ENCODE measurements around the gene ACBD6. TPM values are rescaled to one million over a fixed set of nuclear protein-coding genes. Genes with fewer than 3 reads are reported as not detected.

ACBD6 gene
- total RNA-seq, 3 donors from 2014 or later (not counting 1 experiment from before 2014, with no cell fraction given) = 29.8 to 47.3 (median 41.9) TPM

DNA sequence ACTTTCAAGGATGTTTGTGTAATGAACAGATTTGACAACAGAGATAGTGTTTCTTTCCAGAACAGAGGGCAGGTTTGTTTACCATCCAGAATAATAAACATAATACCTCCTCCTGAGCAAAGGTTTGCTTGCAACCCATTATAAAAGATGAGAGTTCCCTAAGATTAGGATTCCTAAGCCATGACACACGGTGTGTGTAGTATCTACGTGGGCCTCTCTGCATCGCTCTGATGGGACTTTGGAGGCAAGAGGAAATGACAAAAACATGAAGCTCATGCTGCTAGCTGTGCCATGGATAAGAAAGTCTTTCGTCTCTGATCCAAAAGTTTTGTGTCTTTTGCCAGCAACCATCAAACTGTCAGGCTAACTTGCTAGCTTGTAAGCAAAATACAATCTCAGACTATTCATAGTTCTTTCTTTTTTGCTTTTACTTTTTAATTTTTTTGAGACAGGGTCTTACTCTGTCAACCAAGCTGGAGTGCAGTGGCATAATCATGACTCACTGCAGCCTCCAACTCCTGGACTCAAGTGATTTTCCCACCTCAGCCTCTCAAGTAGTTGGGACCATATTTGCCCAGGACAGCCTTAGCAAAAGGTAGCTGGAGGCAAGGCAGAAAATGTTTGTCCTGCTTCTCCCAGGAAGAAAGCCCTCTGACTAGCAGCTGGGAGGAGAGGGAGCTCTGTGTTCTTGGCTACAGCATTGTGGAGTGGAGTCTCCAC is 191.2 kb downstream of the ACBD6 start:
- ATAC-seq (no peak), DNase-seq (no peak)
- H3K36me3 ChIP-seq (ENCODE audit: control insufficient read depth, insufficient read depth, low read length) = no peaks in the 10 kb centered on the region
- peaks cover 0 to 6% of the 10 kb centered on the region in 2 donors for H3K4me1 Mint-ChIP-seq
- WGBS (ENCODE audit: insufficient coverage) = 91% methylated on average over 4 of the region's 4 CpGs
- H3K4me1 ChIP-seq (ENCODE audit: control insufficient read depth, insufficient read depth, low read length) = no peaks in the 10 kb centered on the region
- intact Hi-C loops (cut with micrococcal nuclease) = no loop called here
- no peak overlapping the region for H3K27ac Mint-ChIP-seq
- no peaks in the 10 kb centered on the region for H3K27me3 ChIP-seq (ENCODE audit: control insufficient read depth, insufficient read depth, low read length)
- H3K36me3 Mint-ChIP-seq = no peaks in the 10 kb centered on the region
- TF ChIP-seq, protein P1, sequence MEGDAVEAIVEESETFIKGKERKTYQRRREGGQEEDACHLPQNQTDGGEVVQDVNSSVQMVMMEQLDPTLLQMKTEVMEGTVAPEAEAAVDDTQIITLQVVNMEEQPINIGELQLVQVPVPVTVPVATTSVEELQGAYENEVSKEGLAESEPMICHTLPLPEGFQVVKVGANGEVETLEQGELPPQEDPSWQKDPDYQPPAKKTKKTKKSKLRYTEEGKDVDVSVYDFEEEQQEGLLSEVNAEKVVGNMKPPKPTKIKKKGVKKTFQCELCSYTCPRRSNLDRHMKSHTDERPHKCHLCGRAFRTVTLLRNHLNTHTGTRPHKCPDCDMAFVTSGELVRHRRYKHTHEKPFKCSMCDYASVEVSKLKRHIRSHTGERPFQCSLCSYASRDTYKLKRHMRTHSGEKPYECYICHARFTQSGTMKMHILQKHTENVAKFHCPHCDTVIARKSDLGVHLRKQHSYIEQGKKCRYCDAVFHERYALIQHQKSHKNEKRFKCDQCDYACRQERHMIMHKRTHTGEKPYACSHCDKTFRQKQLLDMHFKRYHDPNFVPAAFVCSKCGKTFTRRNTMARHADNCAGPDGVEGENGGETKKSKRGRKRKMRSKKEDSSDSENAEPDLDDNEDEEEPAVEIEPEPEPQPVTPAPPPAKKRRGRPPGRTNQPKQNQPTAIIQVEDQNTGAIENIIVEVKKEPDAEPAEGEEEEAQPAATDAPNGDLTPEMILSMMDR (IDR thresholded peaks at IDR 0.05) = no peak
- no peak overlapping the region for H3K4me3 ChIP-seq (ENCODE audit: low read length)
- peaks cover 2 to 5% of the 10 kb centered on the region in 2 donors for H3K9me3 Mint-ChIP-seq
- H3K27me3 Mint-ChIP-seq (ENCODE audit: low read depth in 2 of 2) = no peaks in the 10 kb centered on the region
- H3K4me3 Mint-ChIP-seq = no peak overlapping the region
- no peak overlapping the region for H3K27ac ChIP-seq (ENCODE audit: low read length)
- no peaks in the 10 kb centered on the region for H3K9me3 ChIP-seq (ENCODE audit: control insufficient read depth, insufficient read depth, low read length)

DNA sequence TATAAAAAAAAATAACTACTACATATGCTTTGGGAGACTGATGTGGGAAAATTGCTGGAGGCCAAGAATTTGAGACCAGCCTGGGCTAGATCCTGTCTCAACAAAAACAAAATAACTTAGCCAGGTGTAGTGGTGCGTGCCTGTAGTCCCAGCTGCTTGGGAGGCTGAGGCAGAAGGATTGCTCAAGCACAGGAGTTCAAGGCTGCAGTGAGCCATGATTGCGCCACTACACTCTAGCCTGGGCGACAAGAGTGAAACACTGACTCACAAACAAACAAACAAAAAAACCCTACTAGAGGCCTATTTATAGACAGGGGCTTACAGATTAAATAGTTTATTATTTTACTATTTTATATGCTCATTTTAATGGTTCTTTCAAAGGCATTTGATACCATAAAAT is 192.3 kb downstream of the ACBD6 start:
- Mint-ChIP-seq H3K9me3 (peaks cover 2 to 5% of the 10 kb centered on the region in 2 donors), H3K4me1 (no peaks in the 10 kb centered on the region), H3K27me3 (ENCODE audit: low read depth in 2 of 2) (no peaks in the 10 kb centered on the region), H3K4me3 (no peak overlapping the region), H3K27ac (no peak overlapping the region), H3K36me3 (no peaks in the 10 kb centered on the region)
- intact Hi-C loops (cut with micrococcal nuclease) = no loop called here
- Histone ChIP-seq H3K4me3 (ENCODE audit: low read length) (no peak overlapping the region), H3K36me3 (ENCODE audit: control insufficient read depth, insufficient read depth, low read length) (no peaks in the 10 kb centered on the region), H3K9me3 (ENCODE audit: control insufficient read depth, insufficient read depth, low read length) (no peaks in the 10 kb centered on the region), H3K4me1 (ENCODE audit: control insufficient read depth, insufficient read depth, low read length) (no peaks in the 10 kb centered on the region), H3K27me3 (ENCODE audit: control insufficient read depth, insufficient read depth, low read length) (no peaks in the 10 kb centered on the region), H3K27ac (ENCODE audit: low read length) (no peak overlapping the region)
- TF ChIP-seq, protein P1 (IDR thresholded peaks at IDR 0.05) = no peak
- ATAC-seq = no peak
- DNase-seq = no peak
- 100% methylated on average over 3 of the region's 3 CpGs for WGBS (ENCODE audit: insufficient coverage)

DNA sequence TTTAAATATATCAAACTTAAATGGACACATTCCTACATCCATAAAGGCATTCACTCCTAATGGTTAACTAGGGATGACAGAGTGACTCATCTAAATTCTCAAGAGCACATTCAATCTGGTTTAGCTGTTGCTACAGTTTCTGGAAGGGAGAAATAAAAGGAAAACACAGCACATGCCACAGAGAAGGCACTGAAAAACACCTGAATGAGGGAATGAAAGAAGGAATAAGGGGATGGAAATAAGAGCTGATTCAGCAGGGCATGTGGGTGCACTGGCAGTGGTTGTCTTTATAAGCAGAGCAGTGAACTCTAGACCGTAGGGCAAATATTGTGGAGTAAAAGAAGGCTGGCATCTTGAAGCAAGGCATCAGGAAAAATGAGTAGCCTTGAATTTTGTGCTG is 193.0 kb downstream of the ACBD6 start:
- H3K36me3 ChIP-seq (ENCODE audit: control insufficient read depth, insufficient read depth, low read length) = no peaks in the 10 kb centered on the region
- H3K36me3 Mint-ChIP-seq = no peaks in the 10 kb centered on the region
- H3K9me3 Mint-ChIP-seq = peaks cover 2 to 5% of the 10 kb centered on the region in 2 donors
- no peak overlapping the region for H3K4me3 ChIP-seq (ENCODE audit: low read length)
- H3K27ac Mint-ChIP-seq = no peak overlapping the region
- TF ChIP-seq, protein P1 (IDR thresholded peaks at IDR 0.05) = no peak
- no peaks in the 10 kb centered on the region for H3K4me1 Mint-ChIP-seq
- DNase-seq (no peak), ATAC-seq (no peak)
- no peaks in the 10 kb centered on the region for H3K27me3 Mint-ChIP-seq (ENCODE audit: low read depth in 2 of 2)
- no peak overlapping the region for H3K4me3 Mint-ChIP-seq
- H3K27me3 ChIP-seq (ENCODE audit: control insufficient read depth, insufficient read depth, low read length) = no peaks in the 10 kb centered on the region
- intact Hi-C loops (cut with micrococcal nuclease) = no loop called here
- no peak overlapping the region for H3K27ac ChIP-seq (ENCODE audit: low read length)
- H3K9me3 ChIP-seq (ENCODE audit: control insufficient read depth, insufficient read depth, low read length) = no peaks in the 10 kb centered on the region
- no peaks in the 10 kb centered on the region for H3K4me1 ChIP-seq (ENCODE audit: control insufficient read depth, insufficient read depth, low read length)
- 100% methylated on average over 1 of the region's 1 CpG for WGBS (ENCODE audit: insufficient coverage)
